Fibroblast of lung (primary cell): ENCODE results near the gene WBP1L. TPM values are rescaled to one million over a fixed set of nuclear protein-coding genes. Genes with fewer than 3 reads are reported as not detected.
A peak's percentile ranks its signal among the peaks of the same experiment; 100 is the strongest.

Experiments
- DNase-seq, 2 donors: peaks; one replicate each; pipeline versions ENCODE4 v3.0.0 to v3.0.0-alpha.2; 2010; ENCODE audit warnings: low read depth in 2 of 2
- H2AFZ ChIP-seq: 2 replicates; pipeline ENCODE4 v1.5.1; 2012; ENCODE audit warnings: low read length, control low read depth, inconsistent platforms
- H3K27ac ChIP-seq: 2 replicates; pipeline ENCODE4 v1.5.1; 2011; ENCODE audit warnings: low read length, control low read depth; ENCODE audit not compliant: insufficient read depth
- H3K27me3 ChIP-seq: 2 replicates; pipeline ENCODE4 v1.5.1; 2011; ENCODE audit warnings: mild to moderate bottlenecking, low read length; ENCODE audit not compliant: control insufficient read depth, insufficient read depth
- H3K36me3 ChIP-seq: 2 replicates; pipeline ENCODE4 v1.5.1; 2011; ENCODE audit warnings: low read length; ENCODE audit not compliant: control insufficient read depth, insufficient read depth
- H3K4me1 ChIP-seq: 2 replicates; pipeline ENCODE4 v1.5.1; 2011; ENCODE audit warnings: low read length; ENCODE audit not compliant: control insufficient read depth, insufficient read depth; ENCODE audit errors: extremely low read depth
- H3K4me2 ChIP-seq: 2 replicates; pipeline ENCODE4 v1.5.1; 2011; ENCODE audit warnings: low read length, control low read depth; ENCODE audit not compliant: insufficient read depth; ENCODE audit errors: extremely low read depth
- H3K4me3 ChIP-seq, 4 experiments: fragments of 200-600 bp in 1 of 4; sonication (generic) in 1 of 4; replicated peaks in 1 of 4; 2 replicates each; pipeline ENCODE4 v1.5.1; 2011 to 2016; ENCODE audit warnings: low read length in 4 of 4, low read depth in 3 of 4, mild to moderate bottlenecking in 3 of 4, control low read depth in 2 of 4, inconsistent platforms in 1 of 4, mixed read lengths in 1 of 4; ENCODE audit not compliant: insufficient read depth in 1 of 4; ENCODE audit errors: control extremely low read depth in 1 of 4
- H3K79me2 ChIP-seq: 2 replicates; pipeline ENCODE4 v1.5.1; 2012; ENCODE audit warnings: mild to moderate bottlenecking, low read length, inconsistent platforms; ENCODE audit not compliant: control insufficient read depth, insufficient read depth
- H3K9ac ChIP-seq: 2 replicates; pipeline ENCODE4 v1.5.1; 2011; ENCODE audit warnings: mild to moderate bottlenecking, low read length, control low read depth; ENCODE audit not compliant: insufficient read depth
- H3K9me3 ChIP-seq: 2 replicates; pipeline ENCODE4 v1.5.1; 2012; ENCODE audit warnings: low read depth, low read length; ENCODE audit not compliant: control insufficient read depth, insufficient read depth
- H4K20me1 ChIP-seq: 2 replicates; pipeline ENCODE4 v1.5.1; 2011; ENCODE audit warnings: low read length; ENCODE audit not compliant: control insufficient read depth, insufficient read depth; ENCODE audit errors: extremely low read depth
- EZH2 ChIP-seq: IDR thresholded peaks from 2 replicates; pipeline ENCODE4 v1.5.1; 2012; ENCODE audit warnings: low read length, control low read depth, mild to moderate bottlenecking; ENCODE audit errors: missing control alignments
- polyA plus RNA-seq, 2 donors: library from polyadenylated mRNA; depleted of rRNA in 1 of 2; stranded (reverse) in 1 of 2; unstranded in 1 of 2; fragments of >200 nt; gene quantifications; 2 replicates each; pipeline ENCODE4 v1.2.1, GENCODE V29; 2011 to 2012; ENCODE audit warnings: missing spikeins in 1 of 2
- total RNA-seq: library from RNA; depleted of rRNA; stranded (reverse); fragments of >200 nt; gene quantifications from 2 replicates; pipeline ENCODE4 v1.2.1, GENCODE V29; 2014
- TF ChIP-seq, protein P1 (sequence below), 2 donors: IDR thresholded peaks in 1 of 2; conservative IDR thresholded peaks in 1 of 2; 1 replicate in 1 of 2; 2 replicates in 1 of 2; pipeline ENCODE4 v1.5.1; 2011 to 2012; ENCODE audit warnings: low read length in 2 of 2, control low read depth in 1 of 2, inconsistent platforms in 1 of 2, low read depth in 1 of 2, mild to moderate bottlenecking in 1 of 2

The WBP1L gene
- total and polyA plus RNA-seq, 2 donors (not counting 1 experiment from before 2014, with no cell fraction given): 36.8 to 40.0 TPM

DNA sequence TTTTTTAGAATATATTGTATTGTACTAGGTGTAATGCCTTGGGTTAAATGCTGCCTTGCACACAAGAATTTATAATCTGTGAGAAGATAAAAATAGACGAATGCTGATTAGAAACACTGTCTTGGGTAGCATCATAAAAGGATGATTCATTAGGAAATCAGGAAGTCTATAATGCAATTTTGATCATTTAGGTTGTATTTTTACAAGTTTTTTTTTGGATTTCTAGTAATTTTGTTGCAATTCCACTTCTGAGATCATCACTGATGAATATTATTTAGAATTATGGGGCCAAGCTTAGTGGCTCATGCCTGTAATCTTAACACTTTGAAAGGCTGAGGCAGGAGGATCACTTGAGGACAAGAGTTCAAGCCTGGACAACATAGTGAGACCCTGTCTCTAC lies 29.6 kb downstream of the WBP1L start:
- H3K9ac ChIP-seq: no peak overlapping the region

DNA sequence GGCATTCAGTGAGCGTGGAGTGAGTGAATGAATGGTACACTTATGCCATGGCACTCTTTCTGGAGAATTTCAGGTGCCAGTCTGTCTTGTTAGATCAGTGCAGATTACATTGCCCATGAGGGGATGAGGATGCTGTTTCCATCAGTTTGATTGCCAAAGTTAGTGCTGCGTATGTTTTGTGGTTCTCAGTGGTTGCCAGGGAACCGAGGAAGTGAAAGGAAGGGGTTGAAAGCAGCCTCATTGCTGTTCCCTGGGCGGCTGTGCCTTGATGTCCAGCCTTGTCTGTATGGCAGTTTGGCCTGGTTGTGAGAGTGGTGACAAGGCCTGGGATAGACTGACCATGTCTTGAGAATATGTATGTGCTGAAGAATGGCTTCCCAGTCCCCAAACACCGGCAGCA lies 30.2 kb downstream of the WBP1L start:
- H3K27me3 ChIP-seq: no peaks in the 10 kb centered on the region
- H3K9ac ChIP-seq: no peak overlapping the region
- H3K79me2 ChIP-seq: peaks cover 13% of the 10 kb centered on the region
- no peaks in the 10 kb centered on the region for H4K20me1 ChIP-seq
- H2AFZ ChIP-seq: no peak overlapping the region
- H3K36me3 ChIP-seq: no peaks in the 10 kb centered on the region
- H3K9me3 ChIP-seq: no peaks in the 10 kb centered on the region
- H3K27ac ChIP-seq: no peak overlapping the region
- H3K4me2 ChIP-seq: no peak overlapping the region
- peaks cover 29% of the 10 kb centered on the region for H3K4me1 ChIP-seq
- H3K4me3 ChIP-seq: no peak overlapping the region
- peak in 1 of 2 donors; percentile 50 for DNase-seq
- TF ChIP-seq, protein P1, sequence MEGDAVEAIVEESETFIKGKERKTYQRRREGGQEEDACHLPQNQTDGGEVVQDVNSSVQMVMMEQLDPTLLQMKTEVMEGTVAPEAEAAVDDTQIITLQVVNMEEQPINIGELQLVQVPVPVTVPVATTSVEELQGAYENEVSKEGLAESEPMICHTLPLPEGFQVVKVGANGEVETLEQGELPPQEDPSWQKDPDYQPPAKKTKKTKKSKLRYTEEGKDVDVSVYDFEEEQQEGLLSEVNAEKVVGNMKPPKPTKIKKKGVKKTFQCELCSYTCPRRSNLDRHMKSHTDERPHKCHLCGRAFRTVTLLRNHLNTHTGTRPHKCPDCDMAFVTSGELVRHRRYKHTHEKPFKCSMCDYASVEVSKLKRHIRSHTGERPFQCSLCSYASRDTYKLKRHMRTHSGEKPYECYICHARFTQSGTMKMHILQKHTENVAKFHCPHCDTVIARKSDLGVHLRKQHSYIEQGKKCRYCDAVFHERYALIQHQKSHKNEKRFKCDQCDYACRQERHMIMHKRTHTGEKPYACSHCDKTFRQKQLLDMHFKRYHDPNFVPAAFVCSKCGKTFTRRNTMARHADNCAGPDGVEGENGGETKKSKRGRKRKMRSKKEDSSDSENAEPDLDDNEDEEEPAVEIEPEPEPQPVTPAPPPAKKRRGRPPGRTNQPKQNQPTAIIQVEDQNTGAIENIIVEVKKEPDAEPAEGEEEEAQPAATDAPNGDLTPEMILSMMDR (conservative IDR thresholded peaks at IDR 0.05 in 1 of 2, IDR thresholded peaks at IDR 0.05 in 1 of 2; ENCODE audit: low read depth in 1 of 2, low read length in 2 of 2): no peak
- no peak for TF ChIP-seq EZH2

More for the DNA sequence above, 29.6 kb downstream of the WBP1L start:
- DNase-seq: no peak
- Histone ChIP-seq H4K20me1 (no peaks in the 10 kb centered on the region), H3K36me3 (no peaks in the 10 kb centered on the region), H3K27me3 (no peaks in the 10 kb centered on the region), H3K4me3 (no peak overlapping the region), H3K9me3 (no peaks in the 10 kb centered on the region), H2AFZ (no peak overlapping the region), H3K4me2 (no peak overlapping the region), H3K27ac (no peak overlapping the region), H3K4me1 (peaks cover 29% of the 10 kb centered on the region), H3K79me2 (peaks cover 13% of the 10 kb centered on the region)
- TF ChIP-seq, protein P1 (conservative IDR thresholded peaks at IDR 0.05 in 1 of 2, IDR thresholded peaks at IDR 0.05 in 1 of 2; ENCODE audit: low read depth in 1 of 2, low read length in 2 of 2): no peak
- no peak for TF ChIP-seq EZH2

DNA sequence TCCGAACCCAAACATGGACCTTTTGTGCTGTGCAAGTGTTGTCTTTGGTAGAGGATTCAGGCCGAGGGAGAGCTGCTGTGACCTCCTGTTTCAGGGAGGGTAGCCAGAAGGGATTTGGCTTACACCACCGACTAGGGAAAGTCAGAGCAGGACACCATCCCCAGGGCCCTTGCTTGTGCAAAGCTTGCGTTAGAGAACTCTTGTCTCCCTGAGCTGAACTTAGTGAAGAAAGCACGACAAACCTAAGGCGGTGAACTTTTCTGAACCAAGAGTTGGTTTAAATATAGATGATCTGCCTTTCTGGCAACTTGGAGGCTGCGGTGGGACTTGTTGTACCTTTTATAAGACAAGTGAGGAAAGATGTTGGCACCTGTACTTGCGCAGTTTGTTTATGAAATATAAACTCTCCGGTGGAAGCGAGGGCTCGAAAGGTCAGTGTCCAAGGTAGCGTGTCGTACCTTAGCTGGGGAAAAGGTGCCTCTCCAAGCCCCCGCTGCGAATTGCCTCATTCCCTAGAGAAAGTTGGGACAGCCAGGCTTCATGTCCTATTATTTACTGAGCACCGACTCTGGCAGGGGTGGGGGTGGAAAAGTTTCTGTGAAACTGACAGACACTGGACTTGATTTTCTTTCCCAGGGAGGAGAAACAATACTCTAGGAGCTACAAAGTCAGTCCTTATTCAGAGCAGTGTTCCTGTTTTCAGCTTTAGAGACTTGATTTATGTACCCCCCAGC lies 31.6 kb downstream of the WBP1L start:
- no peaks in the 10 kb centered on the region for H4K20me1 ChIP-seq
- no peak overlapping the region for H2AFZ ChIP-seq
- DNase-seq: peak in 1 of 2 donors; percentile 29
- H3K27ac ChIP-seq: peak overlapping the region; percentile 68
- TF ChIP-seq, protein P1 (conservative IDR thresholded peaks at IDR 0.05 in 1 of 2, IDR thresholded peaks at IDR 0.05 in 1 of 2; ENCODE audit: low read depth in 1 of 2, low read length in 2 of 2): no peak
- TF ChIP-seq EZH2: no peak
- peaks cover 13% of the 10 kb centered on the region for H3K79me2 ChIP-seq
- no peaks in the 10 kb centered on the region for H3K9me3 ChIP-seq
- peak overlapping the region; percentile 85 for H3K4me2 ChIP-seq
- peak overlapping the region in 1 of 4 experiments; percentile 48 for H3K4me3 ChIP-seq
- peak overlapping the region; percentile 11 for H3K9ac ChIP-seq
- H3K4me1 ChIP-seq: peaks cover 32% of the 10 kb centered on the region
- H3K27me3 ChIP-seq: no peaks in the 10 kb centered on the region
- H3K36me3 ChIP-seq: no peaks in the 10 kb centered on the region
